ENCODE results near the gene TCN1. TPM values are rescaled to one million over a fixed set of nuclear protein-coding genes. Genes with fewer than 3 reads are reported as not detected.

Gene TCN1
- total RNA-seq, 1 donor from 2014 or later: not detected

- no peaks in the 10 kb centered on the region for H3K4me1 ChIP-seq
- Mint-ChIP-seq H3K27me3 (ENCODE audit: insufficient read depth, low read depth) (peaks cover 4% of the 10 kb centered on the region), H3K36me3 (no peaks in the 10 kb centered on the region), H3K4me3 (no peak within 1 kb of the TSS), H3K9me3 (no peaks in the 10 kb centered on the region), H3K4me1 (no peaks in the 10 kb centered on the region), H3K27ac (no peak within 1 kb of the TSS)
- no peak within 1 kb of the TSS for H3K9ac ChIP-seq
- no peak within 1 kb of the TSS for H3K27ac ChIP-seq
- H3K4me3 ChIP-seq: no peak within 1 kb of the TSS
- no peak within 1 kb of the TSS for H3K4me2 ChIP-seq
- no peaks in the 10 kb centered on the region for H3K9me3 ChIP-seq (ENCODE audit: low read depth)
- H3K79me2 ChIP-seq (ENCODE audit: low read depth): no peaks in the 10 kb centered on the region
- TF ChIP-seq EZH2phosphoT487 (IDR thresholded peaks at IDR 0.05) (no peak), EZH2 (IDR thresholded peaks at IDR 0.05) (no peak), CTCF (IDR thresholded peaks at IDR 0.05) (no peak)
- no peaks in the 10 kb centered on the region for H3F3A ChIP-seq (ENCODE audit: low read depth)
- no peaks in the 10 kb centered on the region for H4K20me1 ChIP-seq (ENCODE audit: low read depth)
- DNase-seq (ENCODE audit: low spot score): no peak
- H3K27me3 ChIP-seq: no peaks in the 10 kb centered on the region
- H2AFZ ChIP-seq (replicated peaks): no peak within 1 kb of the TSS
- no peaks in the 10 kb centered on the region for H3K36me3 ChIP-seq
Measured at GRCh38 chr11:59845399-59845798, 20.9 kb downstream of the TCN1 start, which contains the start of gene CBLIF. Gene CBLIF, minus strand, starts transcription at chr11:59845499. Its CDS starts 46 bp downstream, at chr11:59845453.

- Histone ChIP-seq H3K27ac (no peak overlapping the region), H2AFZ (replicated peaks) (no peak overlapping the region), H3K9ac (no peak overlapping the region), H3K27me3 (no peaks in the 10 kb centered on the region), H3K9me3 (ENCODE audit: low read depth) (no peaks in the 10 kb centered on the region), H3F3A (ENCODE audit: low read depth) (no peaks in the 10 kb centered on the region), H3K79me2 (ENCODE audit: low read depth) (no peaks in the 10 kb centered on the region), H3K4me1 (no peaks in the 10 kb centered on the region), H3K36me3 (no peaks in the 10 kb centered on the region), H4K20me1 (ENCODE audit: low read depth) (no peaks in the 10 kb centered on the region), H3K4me3 (no peak overlapping the region), H3K4me2 (no peak overlapping the region)
- H3K4me1 Mint-ChIP-seq: no peaks in the 10 kb centered on the region
- no peak for TF ChIP-seq CTCF (IDR thresholded peaks at IDR 0.05)
- TF ChIP-seq EZH2phosphoT487 (IDR thresholded peaks at IDR 0.05): no peak
- no peak for TF ChIP-seq EZH2 (IDR thresholded peaks at IDR 0.05)
- no peak for DNase-seq (ENCODE audit: low spot score)
- peaks cover 4% of the 10 kb centered on the region for H3K27me3 Mint-ChIP-seq (ENCODE audit: insufficient read depth, low read depth)
- H3K27ac Mint-ChIP-seq: no peak overlapping the region
- H3K4me3 Mint-ChIP-seq: no peak overlapping the region
- no peaks in the 10 kb centered on the region for H3K9me3 Mint-ChIP-seq
- H3K36me3 Mint-ChIP-seq: no peaks in the 10 kb centered on the region
Measured at GRCh38 chr11:59842316-59842715, 24.0 kb downstream of the TCN1 start.

GRCh38 chr11:59841514-59841913 is 24.8 kb downstream of the TCN1 start:
- Mint-ChIP-seq H3K4me1 (no peaks in the 10 kb centered on the region), H3K36me3 (no peaks in the 10 kb centered on the region)

More at GRCh38 chr11:59841514-59841913, 24.8 kb downstream of the TCN1 start:
- H3K27me3 ChIP-seq: no peaks in the 10 kb centered on the region
- H3K9me3 ChIP-seq (ENCODE audit: low read depth): no peaks in the 10 kb centered on the region
- H4K20me1 ChIP-seq (ENCODE audit: low read depth): no peaks in the 10 kb centered on the region
- Mint-ChIP-seq H3K27ac (no peak overlapping the region), H3K9me3 (no peaks in the 10 kb centered on the region), H3K27me3 (ENCODE audit: insufficient read depth, low read depth) (peaks cover 4% of the 10 kb centered on the region), H3K4me3 (no peak overlapping the region)
- no peaks in the 10 kb centered on the region for H3K36me3 ChIP-seq
- no peak overlapping the region for H3K4me2 ChIP-seq
- no peak overlapping the region for H3K27ac ChIP-seq
- no peak for DNase-seq (ENCODE audit: low spot score)
- no peak overlapping the region for H3K9ac ChIP-seq
- H3F3A ChIP-seq (ENCODE audit: low read depth): no peaks in the 10 kb centered on the region
- no peaks in the 10 kb centered on the region for H3K79me2 ChIP-seq (ENCODE audit: low read depth)
- TF ChIP-seq CTCF (IDR thresholded peaks at IDR 0.05): no peak
- no peak for TF ChIP-seq EZH2phosphoT487 (IDR thresholded peaks at IDR 0.05)
- TF ChIP-seq EZH2 (IDR thresholded peaks at IDR 0.05): no peak
- no peak overlapping the region for H2AFZ ChIP-seq (replicated peaks)
- no peak overlapping the region for H3K4me3 ChIP-seq
- H3K4me1 ChIP-seq: no peaks in the 10 kb centered on the region
